ENCODE results near the gene CD99L2. TPM values are rescaled to one million over a fixed set of nuclear protein-coding genes. Genes with fewer than 3 reads are reported as not detected.

CD99L2 gene
- polyA plus RNA-seq, 3 donors, result 13.1 to 18.4 (median 16.7) TPM

DNA sequence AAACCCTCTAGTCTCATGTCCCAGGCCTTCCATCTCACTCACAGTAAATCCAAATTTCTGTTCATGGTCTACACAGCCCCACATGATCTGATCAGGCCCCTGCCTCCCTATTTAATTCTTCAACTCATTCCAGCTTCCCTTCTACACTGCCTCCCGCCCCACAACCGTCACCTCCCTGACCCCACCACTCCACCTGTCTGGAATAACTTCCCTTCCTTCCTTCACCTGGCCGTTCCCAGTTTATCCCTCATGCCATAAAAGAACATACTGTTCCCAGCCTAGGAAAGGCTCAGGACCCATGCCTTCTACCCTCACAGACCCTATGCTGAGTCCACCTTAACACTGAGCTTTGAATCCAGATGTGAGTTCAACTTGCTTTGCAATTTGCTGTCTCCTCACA lies 6.8 kb upstream of the CD99L2 start:
- Histone ChIP-seq H4K20me1 (ENCODE audit: insufficient read depth, low read length) (no peaks in the 10 kb centered on the region), H3K36me3 (replicated peaks in 1 of 2; ENCODE audit: control insufficient read depth in 1 of 2, insufficient read depth in 2 of 2, low read length in 2 of 2) (no peaks in the 10 kb centered on the region), H3K4me2 (replicated peaks; ENCODE audit: extremely low read depth, low read length, poor library complexity, severe bottlenecking) (no peak overlapping the region), H2AFZ (ENCODE audit: insufficient read depth, low read depth, low read length, poor library complexity, severe bottlenecking) (no peak overlapping the region), H3K27ac (ENCODE audit: low read depth in 1 of 2, low read length in 2 of 2) (no peak overlapping the region), H3K9me3 (replicated peaks in 1 of 2; ENCODE audit: control insufficient read depth in 1 of 2, insufficient read depth in 1 of 2, low read length in 2 of 2) (no peaks in the 10 kb centered on the region), H3K4me1 (ENCODE audit: control insufficient read depth in 1 of 2, insufficient read depth in 2 of 2, low read length in 2 of 2) (no peaks in the 10 kb centered on the region), H3K27me3 (ENCODE audit: control insufficient read depth in 2 of 2, insufficient read depth in 2 of 2, low read length in 2 of 2) (no peaks in the 10 kb centered on the region), H3K4me3 (replicated peaks in 1 of 3; ENCODE audit: low read depth in 2 of 3, low read length in 3 of 3) (no peak overlapping the region), H3K9ac (ENCODE audit: insufficient read depth, low read length, poor library complexity, severe bottlenecking) (no peak overlapping the region), H3K79me2 (ENCODE audit: insufficient read depth, low read length) (no peaks in the 10 kb centered on the region)
- Mint-ChIP-seq H3K27me3 (ENCODE audit: low read depth in 3 of 3) (peaks cover 1 to 3% (median 3%) of the 10 kb centered on the region in 3 donors), H3K9me3 (no peaks in the 10 kb centered on the region), H3K36me3 (no peaks in the 10 kb centered on the region), H3K27ac (no peak overlapping the region), H3K4me3 (no peak overlapping the region), H3K4me1 (peaks cover 2% of the 10 kb centered on the region)
- intact Hi-C loops (cut with micrococcal nuclease), result loop anchor here in 1 of 2 donors (10.0 kb wide), 1 partner anchor 80 kb away; the partner anchor contains the start of gene HMGB3
- TF ChIP-seq, protein P1, sequence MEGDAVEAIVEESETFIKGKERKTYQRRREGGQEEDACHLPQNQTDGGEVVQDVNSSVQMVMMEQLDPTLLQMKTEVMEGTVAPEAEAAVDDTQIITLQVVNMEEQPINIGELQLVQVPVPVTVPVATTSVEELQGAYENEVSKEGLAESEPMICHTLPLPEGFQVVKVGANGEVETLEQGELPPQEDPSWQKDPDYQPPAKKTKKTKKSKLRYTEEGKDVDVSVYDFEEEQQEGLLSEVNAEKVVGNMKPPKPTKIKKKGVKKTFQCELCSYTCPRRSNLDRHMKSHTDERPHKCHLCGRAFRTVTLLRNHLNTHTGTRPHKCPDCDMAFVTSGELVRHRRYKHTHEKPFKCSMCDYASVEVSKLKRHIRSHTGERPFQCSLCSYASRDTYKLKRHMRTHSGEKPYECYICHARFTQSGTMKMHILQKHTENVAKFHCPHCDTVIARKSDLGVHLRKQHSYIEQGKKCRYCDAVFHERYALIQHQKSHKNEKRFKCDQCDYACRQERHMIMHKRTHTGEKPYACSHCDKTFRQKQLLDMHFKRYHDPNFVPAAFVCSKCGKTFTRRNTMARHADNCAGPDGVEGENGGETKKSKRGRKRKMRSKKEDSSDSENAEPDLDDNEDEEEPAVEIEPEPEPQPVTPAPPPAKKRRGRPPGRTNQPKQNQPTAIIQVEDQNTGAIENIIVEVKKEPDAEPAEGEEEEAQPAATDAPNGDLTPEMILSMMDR (IDR thresholded peaks at IDR 0.05), result no peak
- DNase-seq, result no peak
- 79% methylated on average over 3 of the region's 3 CpGs for WGBS (ENCODE audit: insufficient coverage)

DNA sequence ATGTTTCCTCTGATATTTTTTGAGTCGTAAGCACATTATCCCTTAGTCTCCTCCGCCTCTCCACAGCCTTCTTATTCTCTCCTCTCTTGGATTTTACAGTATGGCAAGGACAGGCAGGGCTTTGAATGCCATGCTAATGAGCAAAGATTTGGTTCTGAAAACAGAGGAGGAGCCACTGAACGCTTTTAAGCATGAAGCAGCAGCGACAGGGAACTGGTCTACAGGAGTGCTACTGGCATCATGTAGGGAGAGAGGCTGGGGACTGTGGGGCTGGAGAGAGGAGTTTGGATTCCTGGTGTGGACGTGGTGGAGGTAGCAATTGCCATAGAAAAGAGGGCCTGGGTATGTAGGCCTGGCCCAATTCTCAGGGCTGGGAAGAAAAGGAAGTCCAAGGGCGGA lies 4.6 kb upstream of the CD99L2 start:
- Histone ChIP-seq H3K79me2 (ENCODE audit: insufficient read depth, low read length) (peaks cover under 1% of the 10 kb centered on the region), H3K27ac (ENCODE audit: low read depth in 1 of 2, low read length in 2 of 2) (no peak overlapping the region), H3K36me3 (replicated peaks in 1 of 2; ENCODE audit: control insufficient read depth in 1 of 2, insufficient read depth in 2 of 2, low read length in 2 of 2) (no peaks in the 10 kb centered on the region), H2AFZ (ENCODE audit: insufficient read depth, low read depth, low read length, poor library complexity, severe bottlenecking) (no peak overlapping the region), H3K4me1 (ENCODE audit: control insufficient read depth in 1 of 2, insufficient read depth in 2 of 2, low read length in 2 of 2) (peaks cover 5 to 11% of the 10 kb centered on the region in 2 donors), H3K27me3 (ENCODE audit: control insufficient read depth in 2 of 2, insufficient read depth in 2 of 2, low read length in 2 of 2) (no peaks in the 10 kb centered on the region), H3K4me3 (replicated peaks in 1 of 3; ENCODE audit: low read depth in 2 of 3, low read length in 3 of 3) (no peak overlapping the region), H3K4me2 (replicated peaks; ENCODE audit: extremely low read depth, low read length, poor library complexity, severe bottlenecking) (no peak overlapping the region), H4K20me1 (ENCODE audit: insufficient read depth, low read length) (no peaks in the 10 kb centered on the region), H3K9ac (ENCODE audit: insufficient read depth, low read length, poor library complexity, severe bottlenecking) (no peak overlapping the region), H3K9me3 (replicated peaks in 1 of 2; ENCODE audit: control insufficient read depth in 1 of 2, insufficient read depth in 1 of 2, low read length in 2 of 2) (no peaks in the 10 kb centered on the region)
- DNase-seq, result no peak
- no peaks in the 10 kb centered on the region for H3K36me3 Mint-ChIP-seq
- H3K27me3 Mint-ChIP-seq (ENCODE audit: low read depth in 3 of 3), result peaks cover 0 to 5% (median 2%) of the 10 kb centered on the region in 3 donors
- TF ChIP-seq, protein P1 (IDR thresholded peaks at IDR 0.05), result no peak
- intact Hi-C loops (cut with micrococcal nuclease), result loop anchor here in 1 of 2 donors (10.0 kb wide), 1 partner anchor 82 kb away; the partner anchor contains the start of gene HMGB3
- no peak overlapping the region for H3K4me3 Mint-ChIP-seq
- peak overlapping the region in 1 of 7 donors; percentile 44 for H3K27ac Mint-ChIP-seq
- WGBS (ENCODE audit: insufficient coverage), result 88% methylated on average over 1 of the region's 6 CpGs
- H3K4me1 Mint-ChIP-seq, result peaks cover 7% of the 10 kb centered on the region
- peaks cover 0 to 3% (median 0%) of the 10 kb centered on the region in 7 donors for H3K9me3 Mint-ChIP-seq
